Stimulated activated naive CD8-positive, alpha-beta T cell treated with anti-CD3 and anti-CD28 coated beads, Interleukin-15, amount 100 ng/mL, for 72 hours (primary cell): ENCODE results near the gene SENP2.

Source experiments
- ATAC-seq: fragments of 150-1000 bp; cut with Tn5 transposase; 2 replicates; pipeline ENCODE4 v1.10.0; 2021; ENCODE audit warnings: mild to moderate bottlenecking, moderate library complexity
- DNase-seq, 2 donors: peaks; one replicate each; pipeline ENCODE4 v3.0.0; 2021 to 2022
- H3K27ac Mint-ChIP-seq, 2 donors: one replicate each; pipeline ENCODE4 v1.8.0; 2022; ENCODE audit warnings: mild to moderate bottlenecking in 2 of 2, mixed read lengths in 2 of 2, moderate library complexity in 2 of 2
- H3K27me3 Mint-ChIP-seq: one replicate; pipeline ENCODE4 v1.8.0; 2022; ENCODE audit warnings: mixed read lengths
- H3K4me1 Mint-ChIP-seq: one replicate; pipeline ENCODE4 v1.8.0; 2022; ENCODE audit warnings: mild to moderate bottlenecking, mixed read lengths
- H3K4me3 Mint-ChIP-seq, 2 donors: one replicate each; pipeline ENCODE4 v1.8.0; 2022; ENCODE audit warnings: mild to moderate bottlenecking in 2 of 2, mixed read lengths in 2 of 2, moderate library complexity in 1 of 2
- H3K9me3 Mint-ChIP-seq, 2 donors: one replicate each; pipeline ENCODE4 v1.8.0; 2022; ENCODE audit warnings: mixed read lengths in 2 of 2

Gene SENP2

DNA sequence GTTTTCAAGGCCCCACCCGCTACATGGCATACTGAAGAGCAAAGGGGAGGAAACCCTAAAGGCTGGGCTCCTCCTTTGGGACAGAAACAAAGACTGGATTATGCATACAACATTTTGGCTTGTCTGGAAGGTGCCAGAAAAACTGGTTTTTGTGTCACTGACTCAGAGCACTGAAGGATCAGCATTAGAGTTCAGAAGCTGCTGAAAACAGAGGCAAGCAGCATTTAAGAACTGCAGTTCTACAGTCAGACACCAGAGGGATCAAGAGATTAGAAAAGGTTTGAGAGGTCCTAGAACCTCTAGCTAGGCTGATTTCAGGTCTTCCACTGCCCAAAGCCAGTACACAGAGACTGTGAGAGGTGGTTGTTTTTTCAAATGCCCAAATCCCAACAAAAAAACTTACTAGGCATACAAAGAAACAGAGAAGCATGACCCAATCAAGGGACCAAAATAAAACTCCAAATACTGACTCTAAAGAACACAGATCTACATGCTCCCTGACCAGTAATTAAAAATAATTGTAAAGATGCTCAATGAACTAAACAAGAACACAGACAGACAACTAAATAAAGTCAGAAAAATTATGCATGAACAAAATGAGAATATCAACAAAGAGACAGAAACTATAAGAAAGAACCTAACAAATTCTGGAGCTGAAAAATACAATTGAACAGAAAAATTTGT lies 91.2 kb downstream of the SENP2 start:
- no peaks in the 10 kb centered on the region for H3K4me1 Mint-ChIP-seq
- H3K4me3 Mint-ChIP-seq: no peak overlapping the region
- DNase-seq: no peak
- H3K27ac Mint-ChIP-seq: no peak overlapping the region
- H3K9me3 Mint-ChIP-seq: peaks cover 19 to 20% of the 10 kb centered on the region in 2 donors
- peak; percentile 45 for ATAC-seq
- H3K27me3 Mint-ChIP-seq: peaks cover 33% of the 10 kb centered on the region

- DNase-seq (no peak), ATAC-seq (no peak)
- H3K9me3 Mint-ChIP-seq: peaks cover 19 to 20% of the 10 kb centered on the region in 2 donors
- H3K27ac Mint-ChIP-seq: no peak overlapping the region
- H3K27me3 Mint-ChIP-seq: peaks cover 33% of the 10 kb centered on the region
- H3K4me3 Mint-ChIP-seq: no peak overlapping the region
- no peaks in the 10 kb centered on the region for H3K4me1 Mint-ChIP-seq
Measured at GRCh38 chr3:185678027-185678426, 91.9 kb downstream of the SENP2 start.

GRCh38 chr3:185680231-185680630 lies 94.1 kb downstream of the SENP2 start:
- no peak for ATAC-seq
- no peak for DNase-seq
- H3K27ac Mint-ChIP-seq: no peak overlapping the region
- no peaks in the 10 kb centered on the region for H3K4me1 Mint-ChIP-seq
- H3K27me3 Mint-ChIP-seq: peaks cover 22% of the 10 kb centered on the region
- peaks cover 19 to 20% of the 10 kb centered on the region in 2 donors for H3K9me3 Mint-ChIP-seq
- H3K4me3 Mint-ChIP-seq: no peak overlapping the region
